ENCODE measurements around the gene DHX58.

The DHX58 gene

DNA sequence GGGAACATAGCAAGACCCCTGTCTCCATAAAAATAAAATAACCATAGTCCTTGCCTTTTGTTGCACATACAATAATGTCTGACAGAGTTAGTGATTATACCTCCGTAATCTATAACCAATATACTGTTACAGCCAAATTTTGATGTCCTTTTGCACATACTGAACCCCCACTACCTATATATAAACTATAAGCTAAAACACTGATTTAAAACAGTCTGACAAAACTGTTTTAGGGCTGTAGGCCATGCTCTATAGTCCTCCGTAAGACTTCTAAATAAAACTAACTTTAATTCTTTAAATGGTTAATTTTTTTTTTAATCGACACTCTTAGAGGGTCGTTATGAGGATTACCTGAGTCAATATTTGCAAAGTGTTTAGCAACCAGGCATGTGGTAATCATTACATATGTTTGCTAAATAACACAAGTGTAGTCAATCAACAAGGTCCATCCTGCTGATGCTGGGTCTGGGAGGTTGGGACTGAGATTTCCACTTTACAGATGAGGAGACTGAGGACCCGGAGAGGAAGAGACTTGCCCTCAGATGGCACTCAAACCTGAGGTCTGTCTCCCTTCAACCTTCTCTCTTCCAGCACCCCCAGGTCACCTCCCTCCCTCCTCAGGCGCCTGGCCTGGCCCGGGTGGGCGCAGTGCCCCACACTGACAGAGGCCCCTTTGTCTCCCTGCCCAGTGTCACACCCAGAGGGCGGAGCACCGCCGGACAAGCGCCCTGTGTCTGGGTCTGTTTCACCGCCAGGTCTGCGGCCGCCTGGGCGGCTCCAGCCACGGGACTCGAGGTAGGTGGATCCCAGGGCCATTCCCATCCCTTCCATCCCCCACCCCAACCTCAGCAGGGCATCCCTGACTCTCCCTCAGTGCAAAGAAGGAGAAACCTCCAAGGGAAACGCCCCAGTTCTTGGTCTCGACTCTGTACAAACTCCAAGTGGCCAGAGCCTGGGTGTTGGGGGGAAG lies 24.5 kb downstream of the DHX58 start:
- no peak for DNase-seq (ENCODE audit: low read depth in 2 of 2)

DNA sequence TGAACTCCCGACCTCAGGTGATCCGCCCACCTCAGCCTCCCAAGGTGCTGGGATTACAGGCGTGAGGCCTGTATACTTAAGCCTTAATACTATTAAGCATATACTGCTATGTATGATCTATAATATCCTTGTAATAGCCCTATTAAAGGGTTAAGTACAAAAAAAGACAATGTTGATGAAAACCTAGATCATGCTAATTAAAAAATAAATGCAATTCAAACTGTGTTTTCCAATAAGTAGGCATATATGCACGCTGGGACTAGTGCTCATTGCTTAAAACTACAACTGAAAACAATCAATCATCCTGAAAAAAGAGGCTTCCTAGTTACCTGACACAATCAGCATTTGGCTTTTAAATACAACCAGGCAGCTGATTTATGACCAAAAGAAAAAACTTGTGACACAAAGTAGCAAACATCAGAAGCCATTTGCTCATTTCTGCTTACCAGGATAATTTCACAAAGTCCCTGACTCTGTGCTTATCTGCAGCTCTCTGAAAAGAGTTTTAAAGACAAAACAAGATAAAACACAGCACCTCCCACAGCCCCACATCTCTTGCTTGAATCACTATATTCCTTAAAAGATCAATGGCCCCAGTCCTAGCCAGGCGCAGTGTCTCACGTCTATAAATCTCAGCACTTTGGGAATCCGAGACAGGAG lies 25.3 kb downstream of the DHX58 start:
- no peak for DNase-seq (ENCODE audit: low read depth in 2 of 2)

DNA sequence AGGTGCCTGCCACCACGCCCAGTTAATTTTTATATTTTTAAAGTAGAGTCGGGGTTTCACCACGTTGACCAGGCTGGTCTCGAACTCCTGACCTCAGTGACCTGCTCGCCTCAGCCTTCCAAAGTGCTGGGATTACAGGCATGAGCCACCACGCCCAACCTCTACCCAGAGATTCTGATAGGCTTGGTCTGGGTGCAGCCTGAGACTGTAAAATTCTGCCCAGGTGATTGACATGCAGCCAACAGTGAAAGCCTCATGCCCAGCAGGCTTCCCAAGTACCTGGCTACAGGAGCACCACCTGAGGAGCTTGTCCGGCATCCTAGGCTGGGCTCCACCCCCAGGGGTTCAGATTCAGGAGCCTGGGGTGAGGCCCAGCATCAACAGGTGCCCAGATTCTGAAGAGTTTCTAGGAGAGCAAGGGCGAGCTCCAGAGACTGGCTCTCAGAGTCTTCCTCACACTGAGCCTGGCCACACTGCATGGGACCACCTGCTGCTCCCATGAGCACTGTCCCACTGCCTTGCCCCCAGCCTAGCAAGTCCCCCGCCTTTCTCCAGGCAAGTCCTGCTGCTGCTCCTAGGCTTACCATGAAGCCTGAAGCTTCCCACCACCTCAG lies 30.9 kb downstream of the DHX58 start:
- DNase-seq (ENCODE audit: low read depth in 2 of 2) = no peak

DNA sequence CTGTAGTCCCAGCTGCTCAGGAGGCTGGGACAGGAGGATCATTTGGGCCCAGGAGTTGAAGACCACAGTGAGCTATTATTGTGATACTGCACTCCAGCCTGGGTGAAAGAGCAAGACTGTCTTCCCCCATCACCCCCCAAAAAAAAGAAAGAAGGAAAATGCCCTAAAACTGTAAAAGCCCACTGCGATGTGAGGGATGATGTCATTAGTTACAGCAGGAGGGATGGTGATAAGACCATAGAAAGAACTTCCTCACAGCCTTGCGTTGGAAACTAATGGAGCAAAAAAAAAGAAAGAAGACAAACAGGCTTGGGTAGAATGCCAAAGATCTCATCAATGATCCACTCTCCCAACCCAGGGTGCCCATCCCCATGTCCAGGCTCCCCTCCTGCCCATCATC lies 33.0 kb downstream of the DHX58 start:
- DNase-seq (ENCODE audit: low read depth in 2 of 2) = no peak

DNA sequence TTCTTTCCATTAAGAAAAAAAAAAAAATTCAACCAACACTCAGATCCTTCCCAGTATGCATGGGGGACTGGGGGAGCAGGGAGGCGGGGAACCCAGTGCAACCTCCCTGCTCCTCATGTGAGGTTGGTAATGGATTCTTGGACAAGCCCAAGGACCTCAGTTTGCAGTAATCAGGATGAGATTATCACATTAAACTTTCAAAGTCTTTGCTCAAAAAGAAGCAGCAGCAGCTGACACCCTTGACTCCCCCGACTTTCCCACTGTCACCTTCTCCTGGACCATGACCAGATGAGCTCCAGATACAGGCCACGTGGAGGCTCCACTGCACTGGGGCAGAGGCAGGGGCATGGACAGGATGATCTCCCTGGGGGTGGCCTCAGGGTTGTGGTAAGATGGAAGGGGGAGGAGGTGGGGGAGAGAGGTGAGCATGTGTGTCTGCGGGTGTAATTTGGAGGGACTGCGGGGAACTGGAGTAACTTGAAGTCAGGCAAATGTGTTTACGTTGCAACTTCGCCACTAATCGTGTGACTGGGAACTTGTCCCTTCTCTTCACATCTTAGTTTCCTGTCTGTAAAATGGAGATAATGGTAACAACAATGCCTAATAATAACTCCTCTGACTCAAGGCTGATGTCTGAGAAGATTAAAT lies 34.0 kb downstream of the DHX58 start:
- DNase-seq (ENCODE audit: low read depth in 2 of 2) = no peak

DNA sequence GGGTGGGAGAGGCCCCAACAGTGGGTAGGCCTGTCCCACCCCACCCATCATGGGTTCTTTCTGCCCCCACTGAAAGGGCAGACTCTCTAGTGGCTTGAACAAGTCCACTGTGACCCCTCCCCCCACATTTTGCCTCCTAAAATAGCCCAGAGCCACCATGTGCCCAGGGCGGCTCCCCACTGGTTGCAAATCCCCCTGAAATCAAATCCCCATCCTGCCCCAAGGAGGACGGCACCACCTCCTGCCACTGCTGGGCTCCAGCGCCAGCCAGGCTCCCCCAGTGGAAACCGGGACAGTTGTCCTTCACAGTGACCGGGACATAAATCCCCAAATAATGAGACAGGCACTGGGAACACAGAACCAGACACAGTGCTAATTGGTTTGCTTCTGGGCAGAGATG lies 34.8 kb downstream of the DHX58 start:
- DNase-seq (ENCODE audit: low read depth in 2 of 2) = no peak

DNA sequence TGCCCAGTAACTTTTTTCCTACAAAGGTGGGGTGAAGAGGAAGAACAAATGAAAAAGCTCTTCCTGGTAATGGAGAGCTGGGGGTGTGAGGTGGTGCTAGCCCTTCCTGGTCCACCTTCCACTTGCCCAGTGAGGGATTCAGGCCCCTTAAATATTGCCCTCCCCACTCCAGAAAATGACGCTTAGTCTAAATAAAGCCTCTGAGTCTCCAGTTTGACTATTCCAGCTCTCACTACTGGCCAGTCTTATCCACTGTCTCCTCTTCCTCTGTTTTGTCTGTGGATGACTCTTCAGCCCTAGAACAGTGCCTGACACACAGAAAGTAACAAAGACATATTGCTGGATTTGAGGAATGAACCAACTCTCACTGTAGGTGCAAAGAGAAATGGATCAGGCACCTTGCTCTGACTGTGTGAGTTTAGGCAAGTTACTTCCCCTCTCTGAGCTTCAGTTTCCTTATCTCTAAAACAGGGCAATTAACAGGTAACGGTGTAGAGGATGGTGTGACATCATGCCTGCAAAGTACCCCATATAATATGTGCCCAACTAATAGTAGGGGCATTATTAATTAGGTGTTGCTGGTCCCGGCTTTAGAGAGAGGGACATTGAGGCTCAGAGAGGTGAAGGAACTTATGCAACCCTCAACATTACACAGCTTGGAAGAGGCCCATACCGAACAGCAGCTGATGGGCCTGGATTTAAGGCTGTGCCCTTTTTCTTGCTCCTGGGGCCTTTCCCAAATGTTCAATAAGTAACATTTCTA lies 35.5 kb downstream of the DHX58 start:
- no peak for DNase-seq (ENCODE audit: low read depth in 2 of 2)

DNA sequence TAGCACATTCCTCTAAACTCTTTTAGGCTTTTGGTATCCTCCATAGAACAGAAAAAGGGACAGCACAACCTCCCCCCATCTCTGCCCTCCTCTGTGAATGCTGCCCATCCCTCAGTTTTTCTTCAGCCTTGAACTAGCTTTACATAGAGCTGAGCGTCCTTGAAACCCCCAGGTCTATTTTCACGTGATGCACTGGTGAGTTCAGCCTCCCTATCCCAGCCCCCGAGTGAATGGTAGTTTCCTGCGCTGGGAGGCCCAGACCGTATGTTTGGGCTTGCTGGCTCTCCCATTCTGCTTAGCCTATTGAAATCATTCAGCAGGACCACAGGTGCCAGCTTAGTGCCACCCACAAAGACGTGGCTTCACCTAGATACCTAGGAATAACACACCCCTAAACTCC lies 36.7 kb downstream of the DHX58 start:
- no peak for DNase-seq (ENCODE audit: low read depth in 2 of 2)

DNA sequence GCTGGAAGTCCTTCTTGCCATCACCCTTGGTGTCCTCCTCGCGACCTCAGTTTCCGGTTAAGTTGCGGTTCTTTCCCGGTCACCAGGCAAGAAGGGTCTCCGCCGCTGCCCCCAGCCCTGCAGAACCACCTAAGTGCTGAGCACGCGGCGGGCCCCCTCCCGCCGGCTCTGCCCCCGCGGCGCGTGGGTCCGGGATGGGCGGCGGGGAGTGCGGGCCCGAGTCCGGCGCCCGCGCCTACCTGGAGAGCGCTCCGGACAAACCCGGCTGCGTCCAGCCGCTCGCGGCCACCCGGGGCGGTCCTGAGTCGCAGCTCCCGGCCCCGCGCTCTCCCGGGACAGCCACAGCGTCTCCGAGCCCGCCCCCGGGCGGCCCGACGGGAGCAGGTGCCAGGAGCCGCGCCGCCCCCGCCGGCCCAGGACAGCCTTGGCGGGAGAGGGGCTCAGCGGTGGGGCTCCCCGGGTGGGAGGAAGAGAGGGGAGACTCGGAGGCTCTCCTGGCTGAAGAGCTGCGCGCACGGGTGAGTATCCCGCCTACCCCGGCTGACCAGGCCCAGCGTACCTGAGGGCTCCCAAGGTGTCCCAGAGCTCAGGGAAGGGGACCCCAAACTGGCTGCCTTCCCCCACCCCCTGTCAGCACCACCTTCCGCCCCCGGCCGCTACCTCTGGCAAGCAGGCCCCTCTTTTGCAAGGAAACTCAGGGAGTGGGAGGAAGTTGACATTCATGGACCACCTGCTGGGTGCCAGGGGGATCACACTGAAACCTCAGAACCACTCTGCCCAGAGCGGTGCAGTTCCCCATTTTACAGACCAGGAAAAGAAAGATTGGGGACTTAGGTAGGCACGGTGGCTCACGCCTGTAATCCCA lies 40.0 kb downstream of the DHX58 start:
- DNase-seq (ENCODE audit: low read depth in 2 of 2) = no peak

DNA sequence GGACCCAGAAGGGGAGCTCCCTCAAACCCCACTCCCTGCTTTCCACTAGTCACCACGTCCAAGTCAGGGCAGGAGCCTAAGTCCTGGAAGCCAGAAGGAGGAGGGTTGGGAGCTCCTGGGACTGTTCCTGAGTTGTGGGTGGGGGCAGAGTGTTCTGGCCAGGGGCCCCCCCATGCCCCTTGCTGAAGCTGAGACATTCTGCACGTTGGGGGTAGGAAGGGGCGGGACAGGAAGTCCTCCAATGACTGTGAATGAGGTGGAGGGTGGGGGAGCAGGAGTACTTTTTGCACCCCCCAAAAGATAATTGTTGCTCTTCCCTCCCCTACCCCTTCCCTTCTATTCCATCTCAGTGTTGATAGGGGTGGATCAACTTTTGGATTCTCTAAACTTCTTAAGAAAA lies 40.7 kb downstream of the DHX58 start:
- no peak for DNase-seq (ENCODE audit: low read depth in 2 of 2)

DNA sequence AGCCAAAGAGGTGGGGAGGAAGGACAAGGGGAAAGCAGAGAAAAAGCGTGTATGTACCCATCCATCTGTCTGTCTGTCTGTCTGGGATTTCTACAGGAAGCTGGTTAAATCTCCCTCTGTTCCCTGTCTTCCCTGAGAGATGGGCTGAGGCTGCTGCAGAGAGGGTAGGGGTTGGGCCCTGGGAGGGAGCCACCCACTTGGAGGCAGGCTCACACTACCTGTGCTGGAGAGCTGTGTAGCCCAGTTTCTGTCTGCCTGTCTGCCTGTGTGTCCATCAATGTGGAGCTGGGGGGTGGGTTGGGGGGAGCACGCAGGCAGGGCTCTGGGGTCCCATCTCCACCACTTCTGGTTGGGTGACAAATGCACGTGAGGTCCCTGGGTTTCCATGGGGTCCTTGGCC lies 43.5 kb downstream of the DHX58 start:
- DNase-seq (ENCODE audit: low read depth in 2 of 2) = no peak

DNA sequence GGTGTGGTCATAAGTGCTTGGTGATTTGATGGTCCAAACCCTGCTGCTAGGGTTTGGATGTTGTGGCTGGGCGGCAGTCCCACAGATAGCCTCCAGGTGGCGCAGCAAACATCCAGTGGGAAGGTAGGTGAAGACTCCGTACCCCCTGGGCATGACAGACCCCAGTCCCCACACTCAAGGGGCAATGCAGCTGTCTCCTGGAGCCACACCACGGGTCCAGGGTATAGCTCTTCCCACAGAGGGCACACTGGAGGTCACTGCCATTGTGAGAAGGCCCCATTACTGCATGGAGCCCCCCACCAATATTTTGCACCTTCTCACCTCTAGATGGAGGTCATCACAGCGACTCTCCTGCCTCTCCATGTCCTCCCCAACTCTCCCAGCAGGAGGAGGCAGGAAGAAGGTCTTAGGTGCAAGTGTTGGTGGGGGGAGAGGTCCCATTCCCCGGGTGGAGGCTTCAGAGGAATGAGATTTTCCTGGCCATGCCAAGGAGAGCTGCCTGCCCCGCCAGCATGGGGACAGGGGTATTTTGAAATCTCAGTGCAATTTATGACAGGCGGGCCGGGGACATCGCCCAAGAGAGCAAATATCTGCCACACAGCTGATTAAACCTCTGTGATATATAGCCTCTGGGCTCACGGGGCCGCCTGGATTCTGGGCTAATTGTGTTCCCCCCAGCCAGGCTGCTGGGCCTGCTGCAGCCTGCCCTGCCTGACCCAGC lies 45.0 kb downstream of the DHX58 start:
- peak; percentile 31 to 42 for DNase-seq (ENCODE audit: low read depth in 2 of 2)

DNA sequence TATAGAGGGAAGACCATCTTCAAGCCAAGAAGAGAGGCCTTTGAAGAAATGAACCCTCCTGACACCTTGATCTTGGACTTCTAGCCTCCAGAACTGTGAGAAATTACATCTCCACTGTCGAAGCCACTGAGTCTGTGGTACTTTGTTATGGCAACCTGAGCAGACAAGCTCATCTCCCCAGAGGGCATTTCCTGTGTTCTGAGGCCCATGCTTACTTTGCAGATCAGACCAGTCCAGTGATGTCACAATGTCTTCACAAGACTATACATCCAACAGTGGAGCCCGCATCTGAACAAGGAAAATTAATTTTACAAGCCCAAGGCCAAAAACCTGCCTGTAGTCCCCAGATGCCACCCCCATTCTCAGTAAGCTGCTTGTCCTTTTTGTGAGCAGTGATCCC lies 47.3 kb downstream of the DHX58 start:
- DNase-seq (ENCODE audit: low read depth in 2 of 2) = no peak

DNA sequence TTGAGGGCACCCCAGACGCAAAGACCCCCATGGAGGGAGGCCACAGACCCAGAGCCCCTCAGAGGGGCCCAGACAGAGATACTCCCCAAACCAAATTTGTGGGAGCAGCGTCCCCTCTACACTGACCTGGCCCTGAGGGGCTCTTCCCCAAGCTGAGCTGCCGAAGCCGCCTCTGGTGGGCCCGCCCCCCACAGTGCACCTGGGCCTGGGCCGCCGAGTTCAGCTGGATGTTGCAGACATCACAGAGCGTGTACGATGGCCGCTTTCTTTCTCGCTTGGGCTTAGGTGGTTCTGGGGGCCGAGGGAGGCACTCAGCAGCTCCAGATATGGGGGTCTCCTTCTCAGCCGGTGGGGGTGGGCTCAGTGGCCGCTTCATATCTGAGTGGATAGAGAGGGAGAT lies 49.8 kb downstream of the DHX58 start:
- no peak for DNase-seq (ENCODE audit: low read depth in 2 of 2)

DNA sequence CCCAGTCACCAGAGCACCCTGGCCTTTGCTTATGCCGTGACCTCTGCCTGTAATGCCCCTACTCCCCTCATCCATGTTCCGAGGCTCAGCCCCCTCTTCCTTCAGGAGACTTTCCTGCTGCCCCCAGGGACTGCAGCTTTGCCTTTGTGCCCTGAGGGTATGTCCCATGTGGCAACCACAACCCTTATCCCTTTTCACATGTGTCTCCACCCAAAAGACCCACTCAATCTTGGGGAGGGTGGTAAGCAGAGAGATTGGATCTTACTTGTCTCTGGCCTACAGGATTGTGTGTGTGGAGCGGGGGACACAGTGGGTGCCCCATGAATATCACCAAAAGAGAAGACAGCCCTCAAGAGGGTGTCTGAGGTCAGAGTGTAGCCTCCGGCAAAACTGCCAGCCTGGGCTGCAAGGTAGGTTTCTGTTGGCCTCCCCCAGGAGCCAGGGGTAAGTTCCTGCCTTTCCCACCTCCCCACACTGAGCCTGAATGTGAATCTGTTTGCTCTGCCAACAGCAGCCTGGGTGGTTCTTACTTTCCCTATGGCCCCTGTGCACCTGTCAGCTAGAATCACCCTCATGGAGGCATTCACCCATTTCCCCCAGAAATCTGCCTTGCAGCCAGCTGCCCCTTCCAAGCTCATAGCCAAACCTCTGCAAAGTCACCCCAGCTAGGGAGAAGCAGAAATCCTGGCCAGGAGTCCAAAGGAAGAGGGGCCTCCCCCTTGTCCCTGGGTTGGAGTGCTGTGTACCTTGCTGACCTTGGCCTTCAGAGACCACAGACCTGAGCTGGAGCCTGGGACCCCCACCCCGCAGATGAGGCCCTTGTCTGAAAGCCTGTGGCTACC lies 50.6 kb downstream of the DHX58 start:
- DNase-seq (ENCODE audit: low read depth in 2 of 2) = no peak

DNA sequence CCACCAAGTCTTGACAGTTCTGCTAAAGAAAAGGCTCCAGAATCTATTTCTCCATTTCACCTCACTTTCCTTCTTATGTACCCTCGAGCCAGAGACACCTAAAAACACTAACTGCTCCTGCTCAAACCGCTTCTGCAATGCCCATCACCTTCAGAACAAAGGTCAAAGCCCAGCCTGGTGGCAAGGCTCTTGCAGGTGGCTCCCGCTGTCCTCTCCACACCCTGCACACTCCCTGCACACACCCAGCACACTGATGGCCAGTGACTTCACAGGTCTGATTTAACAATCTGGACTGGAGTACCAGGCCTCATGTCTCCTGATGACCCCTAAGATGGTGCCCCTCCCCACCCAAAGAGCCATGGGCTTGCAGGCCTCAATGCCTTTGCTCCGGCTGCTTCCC lies 52.3 kb downstream of the DHX58 start:
- DNase-seq (ENCODE audit: low read depth in 2 of 2) = no peak

DNA sequence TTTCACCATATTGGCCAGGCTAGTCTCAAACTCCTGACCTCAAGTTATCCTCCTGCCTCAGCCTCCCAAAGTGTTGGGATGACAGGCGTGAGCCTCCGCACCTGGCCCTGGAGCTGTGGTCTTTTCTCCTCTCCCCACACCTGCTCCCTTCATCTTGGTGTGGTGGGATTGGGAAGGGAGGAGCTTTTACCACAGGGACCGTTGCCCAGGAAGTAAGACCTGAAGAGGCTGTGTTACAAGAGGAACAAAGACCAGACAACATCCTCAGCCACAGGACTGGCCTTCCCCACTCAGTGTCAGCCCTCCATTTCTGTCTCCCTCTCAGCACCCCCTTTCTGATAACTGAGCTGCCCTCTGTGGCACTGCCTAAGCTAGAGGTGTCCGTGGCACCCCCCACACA lies 52.7 kb downstream of the DHX58 start:
- DNase-seq (ENCODE audit: low read depth in 2 of 2) = no peak

DNA sequence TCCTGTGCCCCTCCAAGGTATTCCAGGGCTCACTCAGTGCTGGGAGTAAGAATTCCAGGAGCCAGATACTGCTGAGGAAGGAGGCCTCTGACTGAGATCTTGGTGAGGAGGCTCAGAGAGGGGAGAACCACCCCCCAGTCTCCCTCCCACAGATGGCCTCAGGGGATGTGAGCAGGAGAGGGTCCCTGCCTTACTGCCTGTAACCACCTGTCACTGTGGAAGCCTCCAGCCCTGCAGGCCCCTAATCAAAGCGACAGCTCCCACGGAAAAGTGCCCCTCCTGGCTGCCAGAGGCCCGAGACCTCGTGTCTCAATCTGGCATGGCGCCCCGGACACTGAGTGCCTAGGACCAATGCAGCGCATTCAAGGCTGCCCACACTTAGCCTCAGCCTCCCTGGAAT lies 54.5 kb downstream of the DHX58 start:
- no peak for DNase-seq (ENCODE audit: low read depth in 2 of 2)

DNA sequence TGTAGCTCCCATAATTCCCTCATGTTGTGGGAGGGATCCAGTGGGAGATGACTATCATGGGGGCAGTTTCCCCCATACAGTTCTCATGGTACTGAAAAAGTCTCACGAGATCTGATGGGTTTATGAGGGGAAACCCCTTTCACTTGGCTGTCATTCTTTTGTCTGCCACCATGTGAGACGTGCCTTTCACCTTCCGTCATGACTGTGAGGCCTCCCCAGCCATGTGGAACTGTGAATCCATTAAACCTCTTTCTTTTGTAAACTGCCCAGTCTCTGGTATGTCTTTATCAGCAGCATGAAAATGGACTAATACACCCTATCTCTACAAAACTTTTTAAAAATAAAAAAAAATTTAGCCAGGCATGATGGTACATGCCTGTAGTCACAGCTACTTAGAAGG lies 55.9 kb downstream of the DHX58 start:
- DNase-seq (ENCODE audit: low read depth in 2 of 2) = no peak

All from stimulated activated CD8-positive, alpha-beta memory T cell treated with anti-CD3 and anti-CD28 coated beads, Interleukin-15, amount 100 ng/mL, for 48 hours (primary cell).